Measurements from ENCODE around the gene PCARE.
"Not testable (repeated sequence)": the region's sequence is repeated elsewhere in the genome, so short reads cannot be mapped to it uniquely, and the experiment has no call there.

The PCARE gene

DNA sequence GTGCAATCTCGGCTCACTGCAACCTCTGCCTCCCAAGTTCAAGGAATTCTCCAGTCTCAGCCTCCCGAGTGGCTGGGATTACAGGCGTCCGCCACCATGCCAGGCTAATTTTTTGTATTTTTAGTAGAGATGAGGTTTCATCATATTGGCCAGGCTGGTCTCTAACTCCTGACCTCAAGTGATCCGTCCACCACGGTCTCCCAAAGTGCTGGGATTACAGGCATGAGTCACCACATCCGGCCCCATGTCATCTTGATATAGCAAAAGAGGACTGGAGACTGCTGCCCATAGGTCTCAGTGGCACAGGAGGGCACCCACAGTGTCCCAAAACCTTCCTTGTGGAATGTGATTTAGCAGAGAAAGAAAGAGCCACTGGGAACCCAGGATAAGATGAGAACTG, 16.0 kb upstream of the PCARE start:
- not testable (repeated sequence) for DNase-seq

DNA sequence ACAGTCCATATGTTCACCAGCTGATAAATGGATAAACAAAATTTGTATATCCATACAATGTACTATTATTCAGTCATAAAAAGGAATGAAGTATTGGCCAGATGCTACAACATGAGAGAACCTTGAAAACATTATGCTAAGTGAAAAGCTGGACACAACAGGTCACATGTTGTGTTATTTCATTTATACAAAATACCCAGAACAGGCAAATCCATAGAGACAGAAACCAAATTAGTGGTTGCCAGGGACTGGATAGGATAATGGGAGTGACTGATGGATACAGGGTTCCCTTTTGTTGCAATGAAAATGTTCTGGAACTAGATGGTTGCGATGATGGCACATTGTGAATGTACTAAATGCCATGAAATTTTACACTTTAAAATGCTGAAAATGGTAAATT, 10.2 kb upstream of the PCARE start:
- DNase-seq: no peak

DNA sequence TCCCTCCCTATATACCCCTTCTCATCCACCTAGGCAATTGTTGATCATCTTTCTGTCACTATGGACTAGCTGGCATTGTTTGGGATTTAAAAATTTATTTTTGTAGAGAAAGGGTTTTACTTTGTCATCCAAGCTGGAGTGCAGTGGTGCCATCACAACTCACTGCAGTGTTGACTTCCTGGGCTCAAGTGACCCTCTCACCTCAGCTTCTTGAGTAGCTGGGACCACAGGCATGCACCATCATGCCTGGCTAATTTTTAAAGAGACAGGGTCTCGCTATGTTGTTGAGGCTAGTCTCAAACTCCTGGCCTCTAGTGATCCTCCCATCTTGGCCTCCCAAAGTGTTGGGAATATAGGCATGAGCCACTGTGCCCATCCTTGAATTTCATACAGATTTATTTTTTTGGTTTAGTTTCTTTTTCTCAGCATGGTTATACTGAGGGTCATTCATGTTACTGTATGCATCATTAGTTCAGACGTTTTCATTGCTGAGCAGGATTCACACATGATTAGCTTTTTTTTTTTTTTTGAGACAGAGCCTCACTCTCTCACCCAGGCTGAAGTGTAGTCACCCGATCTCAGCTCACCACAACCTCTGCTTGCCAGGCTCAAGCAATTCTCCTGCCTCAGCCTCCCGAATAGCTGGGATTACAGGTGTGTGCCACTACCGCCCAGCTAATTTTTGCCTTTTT, 8.6 kb upstream of the PCARE start:
- no peak for DNase-seq

DNA sequence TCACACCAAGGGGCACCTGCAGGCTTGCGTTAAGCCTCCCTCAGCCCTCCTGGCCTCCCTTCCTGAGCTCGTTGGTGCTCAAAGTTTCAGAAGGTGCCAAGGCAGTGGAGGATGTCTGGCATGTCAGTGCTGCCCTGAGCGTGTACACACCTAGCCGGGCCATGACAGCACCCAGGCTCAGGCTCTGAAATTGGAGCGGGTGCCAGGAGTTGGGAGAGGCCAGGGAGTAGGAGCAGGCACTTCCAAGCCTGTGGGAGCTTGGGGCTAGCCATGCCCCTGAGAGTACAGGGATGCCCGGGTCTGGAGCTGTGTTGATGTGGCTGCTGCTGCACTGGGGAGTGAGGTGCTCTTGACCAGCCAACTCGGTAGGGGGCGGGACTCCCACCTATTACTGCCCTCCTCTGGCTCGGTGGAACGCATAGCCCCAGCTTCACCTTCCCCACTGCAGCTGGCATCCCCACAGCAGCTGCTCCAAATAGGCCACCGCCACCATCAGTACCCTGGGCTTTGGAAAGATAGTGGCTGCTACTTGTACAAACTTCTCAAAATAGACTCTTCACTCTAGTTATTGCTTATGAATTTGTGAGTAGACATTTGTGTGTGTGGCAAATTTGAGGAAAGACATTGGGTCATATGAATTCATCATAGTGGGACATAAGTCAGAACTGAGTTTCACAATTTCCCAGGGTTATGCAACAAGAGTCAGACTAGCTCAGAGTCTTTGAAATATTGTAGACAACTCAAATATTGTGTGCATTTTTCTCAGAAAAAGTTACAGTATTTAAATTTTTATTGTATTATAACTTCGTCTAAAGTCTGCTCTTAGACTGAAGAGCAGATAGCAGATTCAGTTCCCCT, 6.8 kb upstream of the PCARE start:
- DNase-seq: no peak

DNA sequence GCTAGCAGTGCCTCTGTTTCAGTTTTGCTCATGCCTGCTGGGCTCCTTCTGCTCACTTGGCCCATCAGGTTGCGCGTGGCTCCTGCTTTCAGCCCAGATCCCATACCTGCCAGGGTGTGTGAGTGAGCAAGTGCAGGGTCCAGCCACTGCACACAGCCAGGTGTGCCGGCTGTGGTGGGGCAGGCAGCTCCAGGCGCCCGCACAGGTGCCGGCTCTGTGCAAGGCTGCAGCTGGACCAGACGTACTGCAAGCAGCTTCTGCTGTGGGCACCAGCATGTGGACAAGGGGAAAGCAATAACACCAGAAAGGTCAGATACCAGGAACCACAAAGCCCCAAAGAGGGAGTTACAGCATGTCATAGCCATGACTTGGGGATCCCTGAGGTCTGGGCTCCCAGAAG, 5.6 kb upstream of the PCARE start:
- no peak for DNase-seq

DNA sequence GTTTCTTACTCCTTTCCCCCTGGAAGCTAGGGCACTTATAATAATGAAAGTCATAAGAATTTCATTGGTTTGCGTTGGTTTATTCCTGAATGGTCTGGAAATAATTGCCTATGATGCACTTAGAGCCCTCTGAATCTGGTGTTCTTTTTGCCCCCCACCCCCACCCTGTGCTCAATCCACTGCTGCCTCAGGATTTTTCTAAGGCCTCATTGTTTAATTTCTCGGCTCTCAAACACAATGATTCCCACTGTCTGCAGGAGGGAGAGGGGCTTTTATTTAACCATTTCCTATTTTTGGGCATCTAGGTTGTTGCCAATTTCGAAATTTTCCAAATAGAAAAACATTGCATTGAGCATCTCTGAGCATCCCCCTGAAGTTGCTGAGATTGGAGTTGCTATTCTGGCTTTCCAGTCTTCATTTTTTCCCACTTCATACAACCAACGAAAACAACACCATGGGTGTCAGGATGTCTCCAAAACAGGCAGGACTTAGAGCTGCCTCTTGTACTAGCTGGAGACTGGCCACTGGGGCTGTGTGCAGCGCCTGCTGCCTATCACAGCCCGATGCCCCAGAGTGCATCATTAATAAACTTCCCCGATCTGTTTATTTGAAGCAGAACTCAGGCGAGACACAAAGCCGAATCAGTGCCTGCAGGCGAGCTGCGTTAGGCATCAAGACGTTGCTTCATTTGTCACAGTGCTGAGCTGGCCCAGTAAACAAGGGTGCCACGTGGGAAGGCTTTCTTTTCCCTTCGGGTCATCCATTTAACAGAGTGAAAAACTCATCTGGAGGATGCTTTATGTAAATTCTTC, 1.8 kb upstream of the PCARE start:
- no peak for DNase-seq

DNA sequence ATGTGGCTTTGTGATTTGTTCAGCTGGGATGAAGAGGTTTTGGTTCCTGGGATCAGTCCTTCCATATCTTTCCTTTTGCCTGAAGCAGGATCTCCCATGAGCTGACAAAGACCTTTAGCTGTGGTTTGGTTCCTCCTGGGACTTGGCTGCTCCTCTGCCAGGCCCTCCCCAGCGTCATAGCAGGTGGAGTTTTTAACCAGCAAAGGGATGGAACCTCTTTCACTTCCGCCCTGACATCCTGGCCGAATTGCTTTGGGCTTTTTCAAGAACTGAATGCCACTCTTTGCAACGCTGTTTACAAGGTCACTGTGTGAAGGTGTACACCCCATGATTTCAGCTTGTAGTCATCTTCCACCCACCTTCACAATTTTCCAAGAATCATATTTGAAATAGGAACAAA, 390 bp downstream of the PCARE start:
- no peak for DNase-seq

DNA sequence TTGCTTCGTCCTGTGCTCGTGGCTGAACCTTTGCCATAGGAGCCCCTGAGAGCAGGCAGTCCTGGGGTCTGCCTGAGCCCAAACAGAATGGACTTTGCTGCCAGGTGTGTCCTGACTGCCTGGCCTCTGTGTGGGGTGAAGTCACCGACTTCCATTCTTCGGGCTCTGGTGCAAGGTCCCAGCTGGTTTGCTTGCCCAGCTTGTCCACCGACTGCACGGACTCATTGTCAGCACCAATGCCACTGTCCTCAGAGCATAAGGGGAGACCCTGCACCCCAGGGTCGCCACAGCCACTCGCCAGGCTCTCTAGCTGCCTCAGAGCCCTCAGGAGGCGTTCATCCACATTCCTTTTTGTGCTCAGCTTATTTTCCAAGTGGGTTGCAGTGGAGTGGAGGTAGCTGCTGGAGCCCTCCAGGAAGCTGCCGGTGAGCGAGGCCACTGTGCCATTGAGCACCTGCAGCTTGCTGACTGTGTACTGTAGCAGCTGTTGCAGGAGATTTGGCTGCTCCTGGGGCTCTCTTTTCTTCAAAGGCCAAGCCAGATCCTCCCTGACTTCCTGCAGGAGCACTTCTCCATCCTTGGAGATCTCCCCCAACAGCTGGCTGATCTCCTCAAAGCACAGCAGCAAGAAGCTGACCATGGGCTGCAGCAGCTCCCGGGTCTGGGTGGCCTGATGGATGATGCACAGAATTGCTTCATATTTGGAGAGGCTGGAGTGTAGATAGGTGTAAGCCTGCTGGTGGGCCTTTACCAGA, 1.2 kb downstream of the PCARE start:
- DNase-seq: no peak

DNA sequence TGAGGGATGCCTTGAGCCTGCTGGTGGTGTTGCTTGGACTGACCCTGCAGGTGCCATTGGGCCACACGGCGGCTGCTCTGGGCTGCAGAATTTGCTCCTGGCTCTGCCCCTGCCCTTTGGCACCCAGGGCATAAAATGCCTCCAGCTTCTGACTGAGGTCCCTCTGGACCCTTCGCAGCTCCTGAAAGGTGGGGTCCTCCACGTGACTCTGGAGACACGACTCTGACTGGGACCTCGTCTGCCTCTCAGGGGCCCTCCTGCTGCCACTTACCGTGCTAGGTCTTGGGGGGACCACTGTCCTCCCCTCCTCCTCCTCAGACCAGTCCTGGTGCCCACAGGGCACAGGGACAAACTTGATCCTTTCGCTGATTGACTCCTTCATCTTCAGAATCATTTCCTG, 2.1 kb downstream of the PCARE start:
- DNase-seq: no peak

DNA sequence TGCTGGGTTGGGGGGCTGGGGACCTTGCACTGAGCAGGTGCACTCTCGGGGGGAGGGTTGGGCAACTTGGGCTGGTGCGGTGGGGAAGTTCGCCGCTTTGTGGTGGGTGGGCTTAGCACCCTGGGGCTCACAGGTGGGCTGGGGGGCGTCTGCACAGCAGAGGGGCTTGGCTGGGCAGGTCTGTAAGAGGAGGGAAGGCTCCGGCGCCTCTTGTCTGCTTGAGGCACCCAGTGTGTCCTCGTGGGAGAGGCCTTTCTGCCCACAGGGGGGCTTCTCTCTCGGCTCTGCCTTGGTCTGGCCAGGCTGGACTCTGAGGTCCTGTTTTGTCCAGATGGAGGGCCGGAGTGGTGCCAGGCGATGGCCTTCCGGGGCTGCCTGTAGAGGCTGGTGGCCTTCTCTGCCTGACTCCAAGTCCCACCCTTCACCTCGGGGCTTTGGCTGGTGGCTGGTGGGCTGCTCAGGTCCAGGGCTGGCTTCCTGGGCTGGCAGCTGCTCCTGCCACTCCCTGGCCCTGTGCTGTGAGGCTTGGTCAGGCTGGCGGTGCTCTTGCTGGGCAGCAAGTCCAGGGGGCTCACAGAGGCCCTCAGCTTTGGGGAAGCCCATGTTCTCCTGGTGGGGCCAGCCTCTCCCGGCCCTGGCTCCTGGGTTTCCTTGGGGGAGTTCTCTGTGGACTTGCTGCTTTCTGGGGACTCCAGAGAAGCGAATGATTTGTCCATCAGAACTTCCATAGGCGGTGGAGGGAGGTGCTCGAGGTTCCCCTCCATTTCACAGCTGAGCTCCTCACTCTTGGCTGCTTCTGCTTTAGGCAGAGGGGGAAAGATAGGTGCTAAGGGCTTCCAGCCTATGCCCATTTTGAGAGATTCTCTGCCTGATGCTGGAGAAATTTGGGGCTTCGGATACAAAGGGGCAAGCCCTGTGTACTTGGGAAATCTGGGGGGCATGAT, 3.0 kb downstream of the PCARE start:
- no peak for DNase-seq

DNA sequence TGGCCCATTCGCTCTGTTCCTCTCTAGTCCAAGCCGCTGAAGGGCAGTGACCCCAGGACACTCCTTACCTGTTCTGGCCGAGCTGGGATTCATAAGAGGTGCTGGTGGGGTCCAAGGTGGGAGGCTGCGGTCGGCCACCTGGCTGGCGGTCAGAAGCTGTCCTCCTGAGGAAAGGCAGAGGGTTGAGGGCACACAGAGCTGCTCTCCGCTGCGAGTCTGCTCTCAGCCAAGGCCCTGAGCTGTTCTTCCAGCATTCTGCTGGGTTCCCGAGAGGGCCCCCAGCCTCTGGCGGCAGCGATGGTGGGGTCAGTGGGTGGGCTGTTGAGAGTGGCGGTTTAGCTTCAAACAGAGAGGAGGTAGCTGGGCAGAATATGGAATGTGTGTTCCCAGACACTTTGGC, 3.8 kb downstream of the PCARE start:
- no peak for DNase-seq

DNA sequence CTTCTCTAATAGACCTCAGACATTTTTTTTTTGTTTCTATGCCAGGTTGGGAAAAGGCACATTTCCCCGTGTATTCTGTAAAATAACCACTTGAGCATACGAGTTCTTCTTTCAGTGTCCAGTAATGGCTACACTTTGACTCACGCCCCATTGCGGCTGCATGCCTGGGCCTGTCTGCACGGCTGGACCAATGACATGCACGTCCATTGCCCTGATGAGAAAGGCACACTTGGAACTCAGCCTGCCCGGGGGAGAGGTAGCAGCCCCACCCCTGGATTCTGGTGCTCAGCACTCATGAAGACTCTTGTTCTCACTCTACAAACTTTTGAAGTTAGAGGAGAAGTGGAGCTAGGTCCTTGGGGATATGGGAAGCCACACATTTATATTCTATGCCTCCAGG, 5.8 kb downstream of the PCARE start:
- DNase-seq: no peak

DNA sequence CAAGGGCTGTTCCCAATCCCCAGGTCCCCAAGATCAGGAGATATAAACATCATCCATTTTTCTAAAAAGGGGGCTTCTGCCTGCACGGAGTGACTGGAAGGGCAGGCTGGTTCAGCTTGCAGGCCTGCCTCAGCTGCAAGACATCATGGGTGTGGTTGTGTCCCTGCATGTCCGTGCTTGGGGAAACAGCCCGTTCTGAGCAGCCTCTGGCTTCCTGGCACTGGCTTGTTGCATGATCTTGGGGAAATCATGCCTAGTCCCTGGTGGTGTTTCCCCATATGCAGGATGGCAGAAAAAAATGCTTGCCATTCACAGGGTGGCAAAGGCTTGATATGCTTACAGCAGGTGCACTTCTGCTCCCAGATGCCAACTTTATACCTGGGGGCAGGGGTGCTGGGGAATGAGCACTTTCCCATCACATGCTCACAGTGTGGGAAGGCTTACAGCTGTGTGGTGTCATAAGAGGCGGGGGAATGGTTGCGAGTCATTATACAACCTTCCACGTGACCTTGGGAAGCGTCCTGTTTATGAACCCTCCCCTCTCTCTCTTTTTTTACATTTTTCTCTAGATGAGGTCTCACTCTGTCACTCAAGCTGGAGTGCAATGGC, 7.2 kb downstream of the PCARE start:
- DNase-seq: no peak

DNA sequence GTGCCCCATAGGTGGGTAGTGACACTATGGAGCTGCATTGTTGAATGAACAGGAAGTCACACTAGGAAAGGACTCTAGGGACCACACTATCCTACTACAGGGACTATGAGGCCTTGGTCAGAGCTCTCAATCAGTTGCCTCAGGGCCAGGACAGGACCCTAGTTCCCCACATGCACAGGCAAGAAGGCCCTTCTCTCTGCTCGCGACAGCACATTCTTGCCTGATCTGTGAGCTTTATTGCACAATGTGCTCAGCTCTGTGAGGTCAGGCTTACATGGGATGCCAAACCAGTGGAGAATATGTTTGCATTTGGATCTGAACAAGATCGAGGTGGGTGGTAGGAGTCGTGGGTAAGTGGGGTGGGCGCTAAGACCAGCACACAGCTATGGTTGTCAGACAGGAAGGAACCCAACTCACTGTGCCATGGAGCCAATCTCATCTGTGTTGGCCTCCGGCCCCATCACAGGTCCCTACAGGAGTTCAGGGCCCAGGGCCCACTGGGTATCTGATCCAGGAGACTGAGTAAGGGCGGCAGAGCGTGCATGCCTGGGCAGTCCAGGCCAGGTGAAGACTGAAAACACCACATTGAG, 8.0 kb downstream of the PCARE start:
- DNase-seq: no peak

DNA sequence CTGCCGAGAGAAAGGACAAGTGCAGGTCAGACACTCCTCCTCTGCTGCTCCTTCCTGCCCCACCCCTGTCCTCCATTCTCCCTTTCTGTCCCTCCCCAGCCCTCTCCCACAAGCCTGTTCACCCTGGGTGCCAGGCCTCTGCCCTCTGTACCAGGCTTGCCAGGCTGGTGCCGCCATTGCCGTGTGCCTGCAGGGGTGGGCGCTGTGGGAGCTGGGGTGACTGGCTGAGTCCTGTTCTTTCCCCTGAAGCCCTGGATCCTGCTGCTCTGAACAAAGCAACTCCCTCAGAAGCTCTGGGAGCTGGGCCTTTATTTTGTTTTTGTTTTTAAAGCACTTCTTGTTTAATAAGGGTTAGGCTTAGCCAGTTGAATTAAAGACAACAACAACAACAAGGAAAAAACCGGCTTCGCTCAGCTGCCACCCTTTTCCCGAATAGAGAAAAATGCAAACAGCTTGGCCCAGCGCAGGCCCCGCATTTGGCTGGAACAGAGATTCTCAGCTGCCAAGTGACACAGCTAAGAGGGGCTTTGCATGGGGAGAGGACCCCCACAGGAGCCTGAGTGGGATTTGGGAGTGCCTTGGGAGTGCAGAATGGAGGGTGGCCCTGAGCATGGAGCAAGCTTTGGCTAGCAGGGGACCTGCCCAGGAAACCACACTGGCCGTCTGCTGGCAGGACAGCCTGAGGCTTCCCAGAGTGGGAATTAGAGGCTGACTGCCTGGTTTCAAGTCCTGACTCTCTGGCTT, 9.1 kb downstream of the PCARE start:
- DNase-seq: no peak

DNA sequence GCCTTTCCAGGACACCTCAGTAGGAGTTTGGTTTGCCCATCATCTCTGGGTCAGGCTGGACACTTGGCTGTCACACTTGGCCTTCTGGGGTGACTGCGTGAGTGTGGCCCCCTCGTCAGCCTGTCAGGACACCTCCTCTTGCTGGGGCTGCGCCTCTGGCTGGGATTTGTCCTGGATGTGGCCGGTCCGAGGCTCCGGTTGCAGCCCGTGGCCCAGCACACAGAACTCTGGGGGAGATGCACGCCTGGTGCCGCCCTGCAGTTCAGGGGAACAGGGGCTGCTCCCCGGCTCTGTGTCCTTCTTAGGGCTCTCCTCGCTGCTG, 9.6 kb downstream of the PCARE start:
- no peak for DNase-seq

DNA sequence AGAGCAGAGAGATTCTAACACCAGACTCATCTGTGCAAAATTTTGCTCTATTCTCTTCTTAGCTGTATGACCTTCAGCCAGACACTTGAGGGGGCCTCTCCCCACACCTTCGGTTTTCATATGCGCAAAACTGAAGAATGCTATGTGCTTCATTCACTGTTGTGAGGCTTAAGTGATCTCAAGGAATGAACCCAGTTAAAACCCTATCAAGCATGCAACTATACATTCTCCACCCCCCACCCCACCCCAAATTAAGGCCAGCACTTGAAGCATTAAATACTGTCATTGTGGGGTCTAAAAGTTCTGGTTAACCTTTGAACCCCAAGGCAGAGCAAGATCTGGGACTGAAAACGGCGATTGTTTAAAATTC, 10.0 kb downstream of the PCARE start:
- no peak for DNase-seq

DNA sequence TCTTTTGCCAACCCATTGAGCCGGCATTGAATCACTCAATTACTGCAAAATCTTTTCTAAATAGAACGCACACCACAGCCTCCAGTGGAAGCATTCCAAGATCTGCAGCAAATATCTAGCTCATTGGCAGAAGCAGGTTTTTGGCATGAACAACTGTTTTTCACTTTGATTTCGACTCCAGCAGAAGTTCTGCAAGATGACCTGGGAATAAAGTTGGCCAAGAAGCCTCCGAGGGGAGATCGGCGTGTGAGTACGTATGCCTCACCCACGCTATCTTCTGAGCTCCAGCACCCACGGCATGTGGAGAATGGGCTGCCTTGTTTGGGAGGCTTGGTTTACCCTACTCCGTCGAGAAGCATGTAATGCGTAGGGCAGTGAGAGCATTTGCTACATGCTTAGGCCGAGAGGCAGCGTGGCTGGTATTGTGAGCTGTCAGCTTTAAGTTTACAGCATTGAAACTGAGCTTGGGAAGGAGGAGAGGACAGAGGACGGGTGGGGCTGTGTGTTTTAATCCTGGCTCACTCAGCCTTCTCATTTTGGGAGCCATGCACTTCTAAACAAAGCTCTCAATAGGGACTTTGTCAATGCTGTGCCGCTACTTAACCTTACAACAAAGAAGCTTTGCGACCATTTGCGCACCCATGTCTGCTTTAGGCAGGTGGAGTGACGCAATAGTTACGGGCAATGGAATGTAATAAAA, 10.5 kb downstream of the PCARE start:
- no peak for DNase-seq

DNA sequence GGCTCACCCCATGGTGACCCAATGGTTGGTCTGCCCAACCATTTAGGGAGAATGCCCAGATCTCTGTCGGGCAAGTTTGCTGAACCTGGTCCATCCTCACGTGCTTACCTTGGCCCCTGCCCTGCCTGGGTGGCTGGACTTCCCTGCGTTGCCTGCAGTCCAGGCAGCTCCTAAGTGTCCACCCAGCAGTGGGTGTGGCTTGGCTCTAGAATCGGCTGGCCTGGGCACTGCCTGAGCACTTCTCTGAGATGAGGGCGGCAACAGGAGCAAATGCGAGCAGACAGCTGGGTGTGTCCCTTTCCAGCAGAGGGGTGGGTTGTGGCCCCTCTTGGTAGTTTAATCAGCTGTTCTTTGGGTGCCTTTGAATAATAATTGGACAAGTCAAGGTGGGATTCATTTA, 11.3 kb downstream of the PCARE start:
- DNase-seq: no peak

DNA sequence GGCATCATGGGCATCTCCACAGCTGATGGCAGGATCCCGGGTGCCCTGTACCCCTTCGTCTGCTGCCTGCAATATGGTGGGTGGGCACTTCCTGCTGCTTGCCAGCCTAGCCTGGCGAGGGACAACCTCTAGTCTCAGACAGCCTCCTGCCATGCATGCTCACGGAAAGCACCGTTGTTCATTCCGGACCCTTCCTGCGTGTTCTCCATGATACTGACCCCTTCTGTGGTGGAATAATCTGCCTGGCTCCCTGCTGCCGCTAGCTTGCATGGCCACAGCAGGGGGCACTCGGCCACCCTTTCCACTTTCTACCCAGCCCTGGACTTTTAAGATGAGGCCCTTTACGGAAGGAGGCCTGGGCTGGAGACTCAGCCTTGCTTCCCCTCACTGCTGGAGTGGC, 12.0 kb downstream of the PCARE start:
- no peak for DNase-seq
